Pancreas (tissue), 10 donors: ENCODE data around the gene FCN2. TPM values are rescaled to one million over a fixed set of nuclear protein-coding genes. Genes with fewer than 3 reads are reported as not detected.

Experiments used
- ATAC-seq, 4 donors: fragments of 200-7000 bp; cut with Tn5 transposase; one replicate each; pipeline versions ENCODE4 v1.8.0 to v1.9.1; 2020; ENCODE audit warnings: mild to moderate bottlenecking in 4 of 4, moderate library complexity in 4 of 4
- DNase-seq, 6 donors: peaks; one replicate each; pipeline ENCODE4 v3.0.0-alpha.2; 2020
- FAIRE-seq: peaks from 2 replicates; lab custom pipeline; 2012; peaks lifted over from hg19 to GRCh38; lab: Jason Lieb, UNC
- H3K27ac ChIP-seq, 4 donors: fragments of 200-600 bp; sonication (generic); 1 replicate in 3 of 4; 2 replicates in 1 of 4; pipeline versions ENCODE4 v1.5.0 to v1.8.0; 2020
- H3K27me3 ChIP-seq, 4 donors: fragments of 200-600 bp; one replicate each; pipeline ENCODE4 v1.8.0; 2021
- H3K36me3 ChIP-seq, 3 donors: fragments of 200-600 bp; sonication (generic) in 1 of 3; one replicate each; pipeline versions ENCODE4 v1.5.0 to v1.8.0; 2020 to 2021
- H3K4me1 ChIP-seq, 3 donors: fragments of 200-600 bp; one replicate each; pipeline ENCODE4 v1.8.0; 2021
- H3K4me3 ChIP-seq, 4 donors: fragments of 200-600 bp; sonication (generic) in 2 of 4; one replicate each; pipeline versions ENCODE4 v1.5.0 to v1.8.0; 2020 to 2021
- H3K9me3 ChIP-seq, 4 donors: fragments of 200-600 bp; one replicate each; pipeline ENCODE4 v1.8.0; 2021
- CTCF ChIP-seq, 4 donors: fragments of 200-600 bp; sonication (generic) in 3 of 4; IDR thresholded peaks; one replicate each; pipeline versions ENCODE4 v1.5.0 to v1.8.0; 2021; ENCODE audit warnings: antibody characterized with exemption in 4 of 4
- WGBS, 2 donors: extraction: QIAGEN DNeasy Blood & Tissue Kit; methylation state at CpG; one replicate each; pipeline ENCODE4 v1.1.7; 2013; 5-methylcytosine and 5-hydroxymethylcytosine counted together
- intact Hi-C, 3 donors: fragments of 100-400 bp; cut with DNase I; formaldehyde crosslinking; loops; one replicate each; pipeline versions ENCODE4 v1.11.1 to v1.14.2; 2022
- polyA plus RNA-seq, 2 donors: library from polyadenylated mRNA; stranded (reverse); fragments of 200-250 nt; gene quantifications; one replicate each; pipeline ENCODE4 v1.2.3, GENCODE V29; 2013
- total RNA-seq, 6 donors: library from RNA; stranded (reverse); fragmentation: NEBNext Ultra II Directional in 4 of 6; extraction: Animal tissue kit (Norgen Biotek cat#: 25700) in 4 of 6; gene quantifications; one replicate each; pipeline versions ENCODE4 v1.2.1 to v1.2.4, GENCODE V29; 2021 to 2023
- donor health status: healthy with polysubstance abuse.
- donor health status: DM: no; HTN: no; CAD: no; lungs with moderate emphysema.
- donor health status: DM: no; HTN: no; CAD: no.
- donor health status: control.
- donor health status: control.
- donor health status: Bipolar disorder and iron deficiency.
- donor health status: DM: yes; HTN: yes; CAD: no.
- donor health status: DM: no; HTN: no; CAD: no.
- donor health status: DM: no; HTN: no; CAD: no.
- donor health status: DM: yes; HTN: yes; CAD: no.

The FCN2 gene
- total and polyA plus RNA-seq, 8 donors = 0.16 to 0.84 (median 0.38) TPM; not detected in 3

- no peaks in the 10 kb centered on the region for H3K36me3 ChIP-seq
- no peak overlapping the region for H3K27ac ChIP-seq
- no peak overlapping the region for H3K4me3 ChIP-seq
- no peaks in the 10 kb centered on the region for H3K4me1 ChIP-seq
- 75 to 82% methylated on average over 22 of the region's 22 CpGs for WGBS, 2 donors
- H3K9me3 ChIP-seq = no peaks in the 10 kb centered on the region
- H3K27me3 ChIP-seq = no peaks in the 10 kb centered on the region
- no peak for TF ChIP-seq CTCF (IDR thresholded peaks at IDR 0.05)
- no peak for ATAC-seq
- intact Hi-C loops = no loop called here
- no peak for FAIRE-seq
- DNase-seq = no peak
These were observed 12.5 kb upstream of the FCN2 start for GRCh38 chr9:134867917-134868750.

GRCh38 chr9:134868751-134869553, 11.7 kb upstream of the FCN2 start:
- ATAC-seq = no peak
- Histone ChIP-seq H3K27ac (no peak overlapping the region), H3K4me3 (no peak overlapping the region), H3K9me3 (no peaks in the 10 kb centered on the region), H3K36me3 (no peaks in the 10 kb centered on the region), H3K27me3 (no peaks in the 10 kb centered on the region), H3K4me1 (no peaks in the 10 kb centered on the region)
- intact Hi-C loops = no loop called here
- no peak for FAIRE-seq
- DNase-seq = no peak
- WGBS, 2 donors = 74 to 77% methylated on average over 25 of the region's 25 CpGs
- TF ChIP-seq CTCF (IDR thresholded peaks at IDR 0.05) = no peak

GRCh38 chr9:134869554-134870300, 10.9 kb upstream of the FCN2 start:
- no peak overlapping the region for H3K27ac ChIP-seq
- ATAC-seq (no peak), DNase-seq (no peak), FAIRE-seq (no peak)
- H3K4me3 ChIP-seq = no peak overlapping the region
- no peaks in the 10 kb centered on the region for H3K27me3 ChIP-seq
- no peak for TF ChIP-seq CTCF (IDR thresholded peaks at IDR 0.05)
- no peaks in the 10 kb centered on the region for H3K36me3 ChIP-seq
- no peaks in the 10 kb centered on the region for H3K4me1 ChIP-seq
- intact Hi-C loops = no loop called here
- 57 to 67% methylated on average over 17 of the region's 17 CpGs for WGBS, 2 donors
- H3K9me3 ChIP-seq = no peaks in the 10 kb centered on the region

GRCh38 chr9:134870301-134870694, 10.3 kb upstream of the FCN2 start:
- H3K27ac ChIP-seq = no peak overlapping the region
- H3K9me3 ChIP-seq = no peaks in the 10 kb centered on the region
- H3K36me3 ChIP-seq = no peaks in the 10 kb centered on the region
- no peaks in the 10 kb centered on the region for H3K27me3 ChIP-seq
- intact Hi-C loops = no loop called here
- H3K4me1 ChIP-seq = no peaks in the 10 kb centered on the region
- whole genome bisulfite sequencing, 2 donors = 60 to 62% methylated on average over 10 to 11 of the region's 11 CpGs
- DNase-seq (no peak), ATAC-seq (no peak), FAIRE-seq (no peak)
- H3K4me3 ChIP-seq = no peak overlapping the region
- no peak for TF ChIP-seq CTCF (IDR thresholded peaks at IDR 0.05)
